GM18511 (cell line): ENCODE data around the gene KRT12.
"Not testable (repeated sequence)": the region's sequence is repeated elsewhere in the genome, so short reads cannot be mapped to it uniquely, and the experiment has no call there.

Experiments used
- ATAC-seq: cut with Tn5 transposase; IDR thresholded peaks from one replicate; pipeline ENCODE4 v1.9.1; 2021; ENCODE audit warnings: mild to moderate bottlenecking, moderate library complexity; ENCODE audit not compliant: unreplicated experiment

Gene KRT12

DNA sequence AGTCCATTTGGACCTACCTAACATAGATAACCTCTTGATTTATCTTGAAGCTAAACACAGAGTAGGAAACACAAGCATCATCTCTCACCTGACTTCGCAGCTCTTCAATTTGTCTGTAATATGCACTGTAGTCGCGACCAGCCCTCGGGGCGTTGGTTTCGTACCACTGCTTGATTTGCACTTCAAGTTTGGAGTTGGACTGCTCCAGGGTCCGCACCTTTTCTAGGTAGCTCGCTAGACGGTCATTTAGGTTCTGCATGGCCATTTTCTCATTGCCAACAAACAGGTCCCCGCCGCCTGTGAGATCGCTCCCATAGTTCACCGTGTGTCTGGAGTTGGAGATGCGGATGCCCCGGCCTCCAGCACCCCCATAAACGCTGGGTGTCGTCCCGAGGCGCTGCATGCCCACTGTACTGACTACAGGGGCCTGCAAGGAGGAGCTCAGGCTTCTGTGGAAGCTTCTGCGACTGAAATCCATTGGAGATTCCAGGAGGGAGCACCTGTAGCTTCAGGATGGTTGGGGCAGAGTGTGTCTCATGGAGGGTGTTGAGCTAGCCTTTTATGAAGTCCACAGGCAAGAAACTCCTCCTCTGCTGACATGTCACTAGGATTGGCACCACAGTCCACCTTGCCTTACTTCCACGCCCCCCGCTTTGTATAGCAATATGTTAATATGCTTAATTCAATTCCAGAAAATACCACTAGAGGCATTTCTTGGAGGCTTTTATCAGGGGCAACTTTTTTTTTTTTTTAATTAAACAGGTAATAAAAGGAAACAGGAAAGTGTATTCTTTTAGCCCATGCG lies 17.9 kb upstream of the KRT12 start, which contains the start of gene KRT20:
KRT20 (minus strand) TSS at position 535 of the 805 bp plus-strand sequence; CDS start at position 478, 57 bp downstream.
- ATAC-seq: no peak

DNA sequence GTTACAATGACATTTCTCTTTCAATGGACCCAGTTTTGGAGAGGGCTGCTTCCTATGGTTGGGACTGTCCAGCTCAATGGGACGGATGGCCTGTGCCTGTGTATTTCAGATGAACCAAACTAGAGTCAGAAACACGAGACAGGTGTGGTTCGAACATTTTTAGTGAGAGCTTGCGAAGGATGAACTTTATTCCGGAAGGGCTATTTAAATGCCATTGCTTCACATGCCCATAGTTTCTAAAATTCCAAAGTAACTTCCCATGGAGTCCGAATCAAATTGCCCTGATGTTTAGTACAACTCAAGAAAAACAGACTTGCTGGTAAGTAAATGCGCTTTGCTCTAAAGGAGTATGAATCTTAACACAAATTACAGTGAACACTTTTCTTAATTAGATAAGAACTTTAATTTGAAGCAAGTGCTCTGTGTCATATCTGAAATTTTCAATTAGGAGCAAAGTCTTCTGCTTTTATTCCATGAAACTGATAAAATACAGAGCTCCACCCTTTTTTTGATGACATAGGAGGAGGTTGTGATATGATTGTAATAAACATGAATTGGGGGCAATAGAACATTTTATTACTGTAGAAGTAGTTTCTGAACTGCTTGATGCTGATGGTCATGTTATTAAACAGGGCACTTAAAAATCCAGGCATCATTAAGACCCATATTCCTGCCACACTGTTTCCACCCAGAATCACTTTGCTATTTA lies 16.8 kb upstream of the KRT12 start:
- ATAC-seq: no peak

DNA sequence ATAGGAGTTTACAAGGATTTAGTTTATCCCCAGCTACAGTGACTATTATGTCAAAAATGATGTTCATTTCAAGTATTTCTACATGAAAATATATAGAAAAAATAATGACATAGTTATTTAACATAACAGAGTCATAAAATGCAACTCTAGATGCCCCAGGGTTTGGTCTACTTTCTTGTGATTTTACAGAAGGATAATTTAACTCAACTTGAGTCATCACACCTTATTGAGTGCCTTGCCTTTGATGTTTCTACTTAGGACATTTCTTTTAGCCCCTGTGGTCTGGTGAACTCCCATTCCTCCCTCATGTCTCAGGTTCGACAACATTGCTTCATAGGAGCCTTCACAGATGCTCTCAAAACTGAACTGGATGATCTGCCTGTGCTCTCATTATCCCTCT lies 16.0 kb upstream of the KRT12 start:
- no peak for ATAC-seq

DNA sequence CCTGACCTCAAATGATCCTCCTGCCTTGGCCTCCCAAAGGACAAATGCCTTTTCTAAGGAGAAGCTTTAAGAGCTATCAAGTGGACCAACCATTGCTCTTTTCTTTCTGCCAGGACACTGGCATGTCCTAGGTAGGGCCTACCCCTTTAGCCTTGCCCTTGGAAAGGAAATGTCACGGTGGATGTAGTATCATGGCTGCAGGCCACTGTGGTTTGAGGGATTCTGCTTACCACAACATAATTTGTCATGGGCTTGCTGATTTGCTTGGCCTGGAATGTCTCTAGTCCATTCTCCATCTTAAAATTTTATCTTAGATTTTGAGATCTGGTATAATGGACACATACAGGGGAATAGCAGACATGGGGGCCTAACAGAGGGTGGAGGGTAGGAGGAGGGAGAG lies 12.0 kb upstream of the KRT12 start:
- no peak for ATAC-seq

DNA sequence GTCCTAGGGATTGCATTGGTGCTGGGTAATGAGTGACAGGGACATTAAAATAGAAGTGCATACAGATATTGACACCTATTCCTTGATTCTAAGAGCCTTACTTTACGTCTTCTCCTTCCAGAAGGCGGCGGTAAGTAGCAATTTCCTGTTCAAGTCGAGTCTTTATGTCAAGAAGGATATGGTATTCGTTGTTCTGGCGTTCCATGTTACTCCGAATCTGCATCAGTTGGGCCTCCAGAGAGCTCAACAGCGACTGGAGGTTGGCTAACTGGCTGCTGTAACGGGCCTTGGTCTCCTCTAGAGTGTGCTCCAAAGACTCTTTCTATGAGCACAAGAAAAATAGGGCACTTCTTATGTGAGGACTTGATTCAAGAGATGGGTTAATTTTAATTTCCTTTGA lies 11.0 kb upstream of the KRT12 start:
- ATAC-seq: no peak

DNA sequence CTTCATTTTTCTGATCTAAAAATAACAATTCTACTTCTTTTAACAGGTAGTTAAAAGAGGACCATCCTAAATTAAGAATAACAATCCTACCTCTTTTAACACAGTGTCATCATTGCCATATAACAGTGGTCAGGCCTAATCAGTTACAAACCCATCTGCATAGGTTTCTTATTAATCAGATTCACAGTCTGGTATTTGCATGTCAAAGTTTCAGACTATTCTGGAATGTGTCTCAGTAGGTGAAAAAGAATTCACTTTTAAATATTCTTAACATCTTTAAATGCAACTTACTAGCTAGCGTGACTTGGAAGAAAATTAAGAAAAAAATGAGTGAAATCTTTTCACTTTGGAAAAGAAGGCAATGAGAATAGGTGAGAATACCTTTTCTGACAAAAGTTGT lies 6.8 kb upstream of the KRT12 start:
- no peak for ATAC-seq

DNA sequence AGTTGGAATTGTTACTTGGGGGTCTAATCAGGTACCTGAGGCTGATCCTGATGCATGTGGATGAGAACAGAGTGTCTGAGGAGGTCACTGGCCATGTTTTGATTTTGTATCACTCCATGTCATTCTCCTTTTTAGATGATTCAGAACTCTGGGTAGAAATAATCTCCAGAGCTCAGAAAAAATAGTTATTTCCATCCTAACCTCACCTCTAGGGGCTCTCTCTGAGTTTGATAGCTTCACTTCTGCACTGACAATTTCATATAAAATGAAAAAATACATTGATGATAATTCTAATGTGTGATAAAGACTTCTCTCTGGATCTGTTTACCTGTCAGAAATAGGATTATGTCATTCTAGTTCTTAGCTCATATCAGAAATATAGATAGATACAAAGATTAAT lies 6.2 kb upstream of the KRT12 start:
- ATAC-seq: no peak

DNA sequence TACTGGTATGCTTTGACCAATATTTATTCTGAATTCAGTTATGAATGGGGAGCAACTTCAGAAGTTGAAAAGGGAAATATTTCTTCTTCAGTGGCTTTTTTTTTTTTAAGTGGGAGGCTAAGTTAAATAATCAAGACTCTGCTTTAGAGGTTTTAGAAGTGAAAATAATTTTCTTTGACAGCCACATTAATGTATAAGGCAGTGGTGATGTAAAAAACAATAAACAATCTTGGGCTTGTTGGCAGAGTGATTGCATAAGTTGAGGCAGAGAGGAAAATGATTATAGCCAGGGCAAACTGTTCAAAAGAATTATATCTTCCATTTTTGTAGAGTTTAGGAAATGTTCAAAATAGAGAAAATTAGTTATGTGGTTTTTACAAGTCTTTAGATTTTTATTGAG lies 5.4 kb upstream of the KRT12 start:
- ATAC-seq: no peak

DNA sequence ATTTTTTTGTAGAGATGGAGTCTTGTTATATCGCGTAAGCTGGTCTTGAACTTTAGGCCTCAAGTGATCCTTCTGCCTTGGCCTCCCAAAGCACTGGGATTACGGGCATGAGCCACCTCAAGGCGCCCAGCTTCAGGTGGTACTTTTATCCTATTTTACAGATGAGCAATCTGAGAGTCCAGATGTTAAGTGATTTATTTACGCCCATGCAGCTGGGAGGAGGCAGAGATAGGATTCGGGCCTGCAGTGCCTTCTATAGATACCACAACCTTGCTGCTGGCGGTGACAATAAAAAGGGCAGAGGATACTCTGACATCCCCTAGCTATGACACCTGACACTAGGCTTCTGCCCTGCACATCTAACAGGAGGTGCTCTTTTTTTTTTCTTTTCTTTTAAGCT lies 4.3 kb upstream of the KRT12 start:
- ATAC-seq: no peak

DNA sequence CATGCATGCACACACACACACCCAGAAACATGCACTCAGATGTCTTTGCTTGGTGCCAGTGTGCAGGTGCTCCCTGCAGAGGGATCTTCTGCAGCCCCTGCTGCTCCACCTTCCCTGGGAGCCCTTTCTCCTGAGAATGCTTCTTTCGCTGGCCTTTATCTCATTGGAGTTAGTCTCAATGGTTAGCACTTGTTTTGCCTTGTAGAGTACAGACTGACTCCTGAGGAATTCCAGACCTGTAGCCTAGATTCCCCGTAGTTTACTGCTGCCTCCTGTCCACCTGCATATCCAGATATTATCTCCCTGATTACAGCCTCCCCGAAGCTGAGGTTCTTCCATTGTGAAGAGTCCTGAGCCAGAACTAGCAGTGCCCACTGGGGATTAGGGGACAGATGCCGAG lies 3.1 kb upstream of the KRT12 start:
- no peak for ATAC-seq

DNA sequence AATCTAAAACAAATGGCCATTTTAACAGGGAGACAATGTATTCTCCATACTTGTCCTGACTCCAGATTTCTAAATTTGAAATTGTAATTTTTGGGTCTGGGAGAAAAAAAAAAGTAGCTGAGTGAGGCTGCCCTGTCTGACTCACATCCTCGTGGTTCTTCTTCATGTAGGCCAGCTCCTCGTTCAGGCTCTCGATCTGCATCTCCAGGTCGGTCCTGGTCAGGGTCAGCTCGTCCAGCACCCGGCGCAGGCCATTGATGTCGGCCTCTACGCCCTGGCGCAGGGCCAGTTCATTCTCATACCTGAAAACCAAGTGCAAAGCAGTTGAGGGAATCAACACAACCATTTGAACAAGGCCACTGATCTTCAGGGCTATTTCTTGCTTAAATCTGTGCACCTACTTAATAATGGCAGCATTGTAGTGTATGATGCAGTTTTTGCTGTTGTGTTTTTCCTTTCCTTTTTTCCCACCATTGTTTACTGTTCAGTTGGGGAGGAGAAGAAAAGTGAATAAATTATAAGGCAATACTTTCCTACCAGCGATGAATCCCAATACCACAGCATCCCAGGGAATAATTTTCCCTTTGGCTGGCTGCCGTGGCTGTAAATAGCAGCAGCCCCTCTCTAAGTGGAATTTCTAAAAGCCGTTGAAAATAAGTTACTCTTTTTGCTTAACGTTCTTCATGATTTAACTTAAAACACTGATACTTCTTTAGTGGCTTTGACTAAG lies 2.2 kb downstream of the KRT12 start:
- no peak for ATAC-seq

DNA sequence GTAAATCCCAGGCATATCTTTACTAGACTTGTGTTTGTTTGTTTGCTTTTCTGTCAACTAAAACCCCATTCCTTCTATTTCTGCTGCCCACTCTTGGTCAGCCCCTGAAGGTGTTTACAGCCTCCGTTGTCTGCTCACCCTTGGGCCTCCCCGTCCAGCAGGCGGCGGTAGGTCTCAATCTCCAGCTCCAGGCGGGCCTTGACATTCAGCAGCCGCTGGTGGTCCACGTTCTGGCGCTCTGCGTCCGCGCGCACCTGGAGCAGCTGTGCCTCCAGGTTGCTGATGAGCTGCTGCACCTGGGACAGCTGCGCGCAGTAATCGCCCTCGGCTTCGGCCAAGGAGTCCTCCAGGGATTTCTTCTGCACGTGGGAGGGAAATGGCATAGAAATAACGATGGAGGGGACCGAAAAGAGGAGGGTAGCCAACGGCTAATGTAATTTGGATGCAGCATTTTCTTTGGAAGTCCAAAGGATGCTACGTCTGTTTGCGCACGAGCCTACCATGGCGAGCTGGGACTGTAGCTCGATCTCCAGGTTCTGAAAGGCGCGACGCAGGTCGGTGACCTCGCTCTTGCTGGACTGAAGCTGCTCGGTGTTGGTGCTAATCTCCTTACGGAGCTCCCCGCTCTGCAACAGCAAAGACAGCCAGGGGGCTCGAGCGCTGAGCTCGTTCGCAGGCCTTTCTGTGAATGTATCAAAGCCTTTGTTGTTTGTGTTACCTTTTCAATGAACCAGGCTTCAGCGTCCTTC lies 3.9 kb downstream of the KRT12 start:
- no peak for ATAC-seq

DNA sequence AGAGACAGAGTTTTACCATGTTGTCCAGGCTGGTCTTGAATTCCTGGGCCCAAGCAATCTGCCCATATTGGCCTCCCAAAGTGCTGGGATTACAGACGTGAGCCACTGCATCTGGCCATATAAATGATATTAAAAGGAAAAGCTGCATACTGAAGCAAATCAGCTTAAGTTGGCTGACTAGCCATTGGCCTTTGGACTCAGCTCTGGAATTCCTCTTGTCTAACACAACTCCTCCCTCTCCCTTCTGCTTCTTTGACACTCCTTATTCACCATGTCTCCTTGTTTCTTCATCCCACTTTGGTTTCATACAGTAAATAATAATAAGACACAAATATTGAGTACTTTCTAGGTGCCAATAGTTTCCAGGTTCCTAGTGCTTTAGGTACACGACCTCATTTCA lies 7.5 kb downstream of the KRT12 start:
- no peak for ATAC-seq

DNA sequence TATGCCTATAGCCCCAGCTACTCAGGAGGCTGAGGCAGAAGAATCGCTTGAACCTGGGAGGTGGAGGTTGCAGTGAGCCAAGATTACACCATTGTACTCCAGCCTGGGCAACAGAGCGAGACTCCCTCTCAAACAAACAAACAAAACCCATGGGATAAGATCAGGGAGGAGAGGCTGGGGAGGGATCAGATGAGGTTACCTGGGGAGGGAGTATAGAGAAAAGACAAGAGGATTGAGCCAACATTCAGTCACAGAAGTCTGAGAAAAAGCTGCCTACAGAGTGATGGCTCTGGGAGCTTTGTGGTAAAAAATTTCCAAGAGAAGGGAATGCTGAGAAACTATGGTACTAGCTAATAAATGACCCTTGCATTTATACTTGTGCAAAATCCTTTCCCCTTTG lies 8.4 kb downstream of the KRT12 start:
- not testable (repeated sequence) for ATAC-seq

DNA sequence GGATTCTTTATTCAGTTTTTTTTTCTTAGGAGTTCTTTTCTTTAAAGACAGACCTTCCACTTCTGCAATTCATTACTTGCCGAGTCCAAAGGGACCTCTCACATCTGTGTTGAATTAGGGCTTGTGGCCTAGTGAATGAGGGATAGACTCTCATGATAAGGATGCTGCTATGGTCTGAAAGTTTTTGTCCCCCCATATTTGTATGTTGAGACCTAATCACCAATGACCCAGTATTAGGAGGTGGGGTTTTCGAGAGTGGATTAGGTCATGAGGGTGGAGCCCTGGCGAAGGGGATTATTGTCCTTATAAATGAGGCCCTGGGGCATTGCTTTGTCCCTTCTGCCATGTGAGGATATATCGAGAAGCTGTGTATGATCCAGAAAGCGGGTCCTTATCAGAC lies 9.5 kb downstream of the KRT12 start:
- no peak for ATAC-seq

DNA sequence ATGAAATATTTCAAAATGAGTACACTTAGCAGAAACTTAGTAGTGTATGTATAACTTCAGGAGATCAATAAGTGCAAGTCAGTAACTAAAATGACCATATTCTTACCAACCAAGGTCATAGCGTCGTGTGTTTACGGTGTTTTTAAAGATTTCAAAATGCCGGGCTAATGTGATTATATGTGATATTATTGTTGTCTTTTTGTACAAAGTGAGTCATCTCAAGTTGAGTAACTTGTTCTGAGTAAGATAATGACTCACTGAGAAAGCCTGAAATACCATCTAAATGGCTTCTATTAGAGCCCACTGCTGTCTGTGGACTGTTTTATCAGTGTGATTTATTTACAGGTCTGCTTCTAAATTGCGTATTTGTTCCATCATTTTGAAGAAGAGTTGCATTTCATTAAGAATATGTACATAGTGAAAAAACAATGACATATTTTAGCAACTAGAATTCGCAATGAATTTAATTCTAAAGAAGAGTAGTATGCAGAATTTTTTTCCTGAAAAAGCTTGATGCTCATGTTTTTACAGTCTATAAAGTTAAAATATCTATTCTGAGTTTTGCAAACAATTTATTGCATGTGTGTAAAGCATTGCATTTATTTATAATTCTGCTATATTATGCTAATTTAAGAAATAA lies 12.7 kb downstream of the KRT12 start:
- no peak for ATAC-seq

DNA sequence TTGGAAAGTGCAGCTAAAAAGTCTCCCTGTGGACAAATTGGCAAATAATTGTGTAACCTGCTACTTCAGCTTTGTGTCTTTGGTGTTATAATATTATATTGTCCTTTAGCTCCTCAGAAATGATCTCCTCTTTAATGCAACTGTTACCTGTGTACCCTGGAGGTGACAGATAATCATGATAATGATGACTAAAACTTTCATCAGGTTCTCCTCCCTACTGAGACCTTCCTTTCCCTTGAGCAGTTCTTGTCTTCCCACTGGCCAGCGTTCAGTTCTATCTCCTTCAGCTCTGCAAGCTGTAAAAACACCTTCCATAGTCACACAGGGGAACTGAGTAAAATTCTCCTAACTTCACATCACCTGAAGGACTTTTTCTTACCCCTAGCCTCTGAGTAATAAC lies 14.7 kb downstream of the KRT12 start:
- ATAC-seq: no peak

DNA sequence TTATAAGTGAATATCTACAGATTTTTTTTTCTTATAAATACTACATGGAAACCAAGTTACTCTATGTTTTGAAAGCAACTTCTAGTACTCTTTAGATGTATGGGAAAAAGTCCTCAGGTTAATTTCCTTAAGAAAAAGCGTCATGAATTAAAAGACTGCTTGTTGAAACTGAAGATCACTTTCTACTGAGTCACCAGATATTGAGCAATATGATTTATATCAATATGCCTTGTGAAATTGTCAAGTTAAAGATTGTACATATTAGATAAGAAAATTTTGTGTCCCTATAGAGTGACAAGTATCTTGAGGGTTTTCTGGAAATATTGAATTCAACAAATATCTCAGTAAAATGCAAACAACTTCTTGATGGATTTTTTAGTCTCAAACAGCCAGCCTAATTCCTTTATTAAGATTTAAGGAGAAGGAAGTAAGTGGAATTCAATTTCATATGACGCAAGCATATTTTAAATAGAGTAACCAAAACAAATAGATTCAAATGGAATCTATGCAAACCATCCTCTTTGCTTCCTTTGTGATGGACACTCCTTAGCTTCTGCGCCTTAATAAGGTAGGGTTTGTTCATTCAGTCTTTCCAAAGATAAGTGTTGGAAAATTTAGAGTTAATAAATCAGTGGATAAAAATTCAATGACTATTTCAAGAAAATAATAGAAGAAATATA lies 16.6 kb downstream of the KRT12 start:
- ATAC-seq: no peak

DNA sequence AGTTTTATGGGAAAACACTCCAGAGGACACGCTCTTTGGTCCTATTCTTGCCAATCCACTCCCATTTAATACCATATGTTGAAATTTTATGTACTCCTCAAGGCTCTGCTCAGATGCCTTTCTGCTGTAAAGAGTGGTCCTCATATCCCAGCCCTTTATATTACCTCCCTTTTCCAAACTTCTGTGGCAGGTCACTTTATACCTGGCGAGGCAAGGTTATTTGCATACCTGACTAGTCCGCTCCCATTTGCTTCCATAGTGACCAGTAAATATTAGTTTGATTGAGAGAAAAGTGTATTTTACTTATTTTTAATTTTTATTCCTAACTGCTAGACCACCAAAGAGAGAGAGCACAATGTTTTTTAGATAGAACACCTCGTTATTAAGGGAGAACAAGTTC lies 17.3 kb downstream of the KRT12 start:
- no peak for ATAC-seq

DNA sequence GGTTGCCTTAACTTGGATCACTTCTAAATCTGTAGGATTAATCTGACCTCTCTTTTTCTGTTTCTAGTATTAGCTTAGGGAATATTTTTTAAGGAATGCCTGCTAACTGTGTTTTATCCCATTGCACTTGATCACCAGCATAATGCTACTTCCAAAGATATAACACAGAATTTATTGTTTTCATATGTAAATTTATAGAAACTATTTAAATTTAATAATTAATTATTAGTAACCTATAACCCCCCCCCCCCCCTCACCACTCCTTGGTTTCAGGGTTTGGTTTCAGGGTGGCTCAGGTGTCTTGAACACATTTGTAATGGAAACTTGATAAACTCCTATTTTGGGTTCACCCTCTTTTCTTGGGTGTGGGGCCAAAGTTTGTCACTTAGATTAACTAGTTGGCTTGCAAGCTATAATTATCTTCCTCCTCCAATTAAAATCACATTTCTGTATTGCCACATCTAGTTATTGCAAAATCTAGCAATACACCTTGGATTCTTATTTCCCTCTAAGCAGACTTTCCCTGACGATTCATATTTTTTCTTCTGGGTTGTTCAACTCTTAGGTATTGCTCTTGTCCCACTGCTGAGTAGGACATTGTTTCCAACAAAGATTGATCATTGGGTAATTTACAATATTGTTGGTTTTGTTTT lies 18.3 kb downstream of the KRT12 start:
- ATAC-seq: no peak
